K562 (cell line): ENCODE measurements around the gene PPP1R37. TPM values are rescaled to one million over a fixed set of nuclear protein-coding genes. Genes with fewer than 3 reads are reported as not detected.

Source experiments
- ATAC-seq: fragments of 200-7000 bp; cut with Tn5 transposase; 3 replicates; pipeline ENCODE4 v1.9.1; 2020; ENCODE audit warnings: moderate library complexity
- BruUV-seq: library from RNA; stranded (reverse); fragments of 400-500 nt; replicated peaks from 2 replicates; lab custom pipeline; 2021; lab: Mats Ljungman, UMichigan
- CTCF ChIA-PET: fragments of 300-600 bp; formaldehyde crosslinking; extraction: SDS; loops from one replicate; lab custom pipeline; 2021; ENCODE audit warnings: low intra/inter-chr PET ratio; lab: Yijun Ruan, JAX
- POLR2A ChIA-PET: fragments of 300-600, 350-650 bp; sonication (Branson Sonifier 250); formaldehyde crosslinking; extraction: SDS; loops from one replicate; lab custom pipeline; 2021; ENCODE audit warnings: antibody characterized with exemption, inconsistent platforms; lab: Yijun Ruan, JAX
- DNase-seq, 4 experiments: peaks; one replicate each; pipeline versions ENCODE4 v3.0.0 to v3.0.0-alpha.2; 2011 to 2018; ENCODE audit warnings: low spot score in 3 of 4, mixed read lengths in 3 of 4; ENCODE audit errors: extremely low read depth in 1 of 4
- FAIRE-seq: peaks from 2 replicates; lab custom pipeline; 2011; peaks lifted over from hg19 to GRCh38; lab: Jason Lieb, UNC
- H2AFZ ChIP-seq: 2 replicates; pipeline ENCODE4 v1.6.0; 2011; ENCODE audit warnings: low read depth, low read length, control low read depth, inconsistent platforms
- H3K27ac ChIP-seq: fragments of 200-600 bp; 3 replicates; pipeline ENCODE4 v1.8.0; 2011; ENCODE audit warnings: low read depth, mild to moderate bottlenecking, control low read depth, inconsistent platforms, low read length, moderate library complexity, mixed read lengths; ENCODE audit errors: extremely low read depth
- H3K27me3 ChIP-seq, 2 experiments: fragments of 300-600 bp in 1 of 2; 2 replicates in 1 of 2; 3 replicates in 1 of 2; pipeline versions ENCODE4 v1.6.0 to v1.8.0; 2011; ENCODE audit warnings: inconsistent platforms in 2 of 2, low read length in 2 of 2, mild to moderate bottlenecking in 1 of 2, mixed read lengths in 1 of 2, moderate library complexity in 1 of 2; ENCODE audit not compliant: control insufficient read depth in 2 of 2, insufficient read depth in 2 of 2
- H3K36me3 ChIP-seq: fragments of 300-600 bp; 3 replicates; pipeline ENCODE4 v1.8.0; 2011; ENCODE audit warnings: mild to moderate bottlenecking, low read length, inconsistent platforms; ENCODE audit not compliant: control insufficient read depth, insufficient read depth
- H3K4me1 ChIP-seq, 2 experiments: fragments of 200-600 bp in 1 of 2; replicated peaks in 1 of 2; 2 replicates in 1 of 2; 3 replicates in 1 of 2; pipeline versions ENCODE4 v1.5.1 to v1.8.0; 2011; ENCODE audit warnings: inconsistent platforms in 2 of 2, low read length in 2 of 2, mild to moderate bottlenecking in 1 of 2, mixed read lengths in 1 of 2, moderate library complexity in 1 of 2; ENCODE audit not compliant: control insufficient read depth in 2 of 2, insufficient read depth in 2 of 2
- H3K4me2 ChIP-seq: 2 replicates; pipeline ENCODE4 v1.6.1; 2011; ENCODE audit warnings: low read length, control low read depth, inconsistent platforms, mixed read lengths; ENCODE audit not compliant: insufficient read depth
- H3K4me3 ChIP-seq: fragments of 200-600 bp; sonication (generic), shearing (Covaris generic); 2 replicates; pipeline ENCODE4 v1.5.1; 2016; ENCODE audit warnings: control low read depth, inconsistent platforms
- H3K79me2 ChIP-seq: fragments of 200-600 bp; 3 replicates; pipeline ENCODE4 v1.8.0; 2011; ENCODE audit warnings: low read length, inconsistent platforms; ENCODE audit not compliant: control insufficient read depth, insufficient read depth
- H3K9ac ChIP-seq, 2 experiments: 2 replicates each; pipeline versions ENCODE4 v1.6.0 to v1.6.1; 2011; ENCODE audit warnings: low read depth in 2 of 2, low read length in 2 of 2, control low read depth in 1 of 2, inconsistent platforms in 1 of 2, mild to moderate bottlenecking in 1 of 2, mixed read lengths in 1 of 2; ENCODE audit not compliant: insufficient read depth in 1 of 2
- H3K9me1 ChIP-seq: one replicate; pipeline ENCODE4 v1.6.0; 2011; ENCODE audit warnings: inconsistent platforms, mild to moderate bottlenecking, low read length, moderate library complexity; ENCODE audit not compliant: control insufficient read depth, insufficient read depth
- H3K9me3 ChIP-seq: replicated peaks from 2 replicates; pipeline ENCODE4 v1.5.1; 2011; ENCODE audit warnings: low read depth, low read length, inconsistent platforms; ENCODE audit not compliant: control insufficient read depth, insufficient read depth
- H4K20me1 ChIP-seq: replicated peaks from 2 replicates; pipeline ENCODE4 v1.6.1; 2011; ENCODE audit warnings: low read length, inconsistent platforms, mixed read lengths; ENCODE audit not compliant: control insufficient read depth, insufficient read depth
- BRCA1 ChIP-seq, 2 experiments: fragments of 450-650 bp in 1 of 2; sonication (generic) in 1 of 2; formaldehyde crosslinking in 1 of 2; IDR thresholded peaks; 2 replicates each; pipeline versions ENCODE4 v1.5.0 to v1.6.1; 2017 to 2020; ENCODE audit warnings: mild to moderate bottlenecking in 1 of 2, missing genetic modification reagents in 1 of 2
- ETS2 ChIP-seq: IDR thresholded peaks from 2 replicates; pipeline ENCODE4 v1.6.1; 2016; ENCODE audit warnings: borderline replicate concordance, missing genetic modification characterization, mild to moderate bottlenecking, moderate library complexity, missing compliant biosample characterization; ENCODE audit not compliant: poor library complexity, severe bottlenecking
- GATAD2B ChIP-seq: fragments of 450-650 bp; IDR thresholded peaks from 2 replicates; pipeline ENCODE4 v1.6.1; 2017; ENCODE audit warnings: mild to moderate bottlenecking, borderline replicate concordance
- ILK ChIP-seq: fragments of 450-650 bp; IDR thresholded peaks from 2 replicates; pipeline ENCODE4 v1.6.1; 2016; ENCODE audit warnings: missing genetic modification characterization, low read depth, mild to moderate bottlenecking, missing compliant biosample characterization, moderate library complexity, borderline replicate concordance
- MYC ChIP-seq, 2 experiments: fragments of 250-450 bp in 1 of 2; sonication (Bioruptor Pico) in 1 of 2; IDR thresholded peaks; 2 replicates each; pipeline versions ENCODE4 v1.5.1 to v1.6.1; 2012 to 2021; ENCODE audit warnings: low read depth in 2 of 2, borderline replicate concordance in 1 of 2, improper control_type of control experiment in 1 of 2, low read length in 1 of 2, mild to moderate bottlenecking in 1 of 2, moderate library complexity in 1 of 2
- NCOR1 ChIP-seq: fragments of 450-650 bp; IDR thresholded peaks from 2 replicates; pipeline ENCODE4 v1.6.1; 2016; ENCODE audit warnings: mild to moderate bottlenecking, moderate library complexity
- NR3C1 ChIP-seq: sonication (generic); formaldehyde crosslinking; IDR thresholded peaks from 2 replicates; pipeline ENCODE4 v1.8.1; 2022; ENCODE audit warnings: missing genetic modification reagents
- PHB ChIP-seq: fragments of 250-450 bp; sonication (Bioruptor Pico); IDR thresholded peaks from 2 replicates; pipeline ENCODE4 v1.5.0; 2021
- RBBP5 ChIP-seq: fragments of 200-600 bp; sonication (generic); IDR thresholded peaks from 2 replicates; pipeline ENCODE4 v1.6.1; 2012; ENCODE audit warnings: borderline replicate concordance, mild to moderate bottlenecking, low read length, control low read depth, inconsistent platforms; ENCODE audit not compliant: insufficient read depth, poor library complexity, severe bottlenecking
- RBM15 ChIP-seq: fragments of 200-400 bp; formaldehyde crosslinking; IDR thresholded peaks from 2 replicates; pipeline ENCODE4 v1.6.1; 2018; ENCODE audit warnings: mild to moderate bottlenecking, low read length, moderate library complexity; ENCODE audit not compliant: insufficient read depth
- RNF219 ChIP-seq: fragments of 250-450 bp; sonication (Bioruptor Pico); IDR thresholded peaks from 2 replicates; pipeline ENCODE4 v1.5.0; 2022; ENCODE audit warnings: mild to moderate bottlenecking
- SMARCA4 ChIP-seq: fragments of 450-650 bp; IDR thresholded peaks from 2 replicates; pipeline ENCODE4 v1.6.1; 2016
- SNRNP70 ChIP-seq: fragments of 200-400 bp; formaldehyde crosslinking; optimal IDR thresholded peaks from 2 replicates; pipeline ENCODE3; 2017; ENCODE audit warnings: low read depth, low read length
- TCF7 ChIP-seq: sonication (generic); IDR thresholded peaks from 2 replicates; pipeline ENCODE4 v1.6.1; 2016; ENCODE audit warnings: antibody characterized with exemption, borderline replicate concordance
- ZNF232 ChIP-seq: sonication (generic); formaldehyde crosslinking; IDR thresholded peaks from 2 replicates; pipeline ENCODE4 v1.8.0; 2022; ENCODE audit warnings: mild to moderate bottlenecking, missing genetic modification reagents
- ZNF764 ChIP-seq: fragments of 250-450 bp; sonication (Bioruptor Pico); IDR thresholded peaks from 2 replicates; pipeline ENCODE4 v1.4.0; 2020; ENCODE audit warnings: low read depth, mild to moderate bottlenecking, moderate library complexity
- WGBS: fragments of 100-300 bp; shearing (Covaris generic); methylation state at CpG from one replicate; pipeline ENCODE4 v1.1.6; 2016; ENCODE audit warnings: low coverage, mixed read lengths; ENCODE audit not compliant: insufficient coverage; ENCODE audit errors: missing lambda C conversion rate; 5-methylcytosine and 5-hydroxymethylcytosine counted together
- in situ Hi-C: fragments of 300-500 bp; cut with MboI; formaldehyde crosslinking; loops from 4 replicates; pipeline ENCODE4 v1.15.0; 2018; ENCODE audit warnings: inconsistent platforms, mixed read lengths
- intact Hi-C: fragments of 100-400 bp; cut with micrococcal nuclease; formaldehyde crosslinking; loops from 2 replicates; pipeline ENCODE4 v1.14.2; 2022
- polyA plus RNA-seq, 8 experiments: library from polyadenylated mRNA; depleted of rRNA in 4 of 8; stranded (reverse) in 5 of 8; unstranded in 3 of 8; fragments of >200 nt; fragmentation: Nextera tagmentation in 2 of 8; fragmentation: Illumina TruSeq in 1 of 8; extraction: Ambion mirVana in 2 of 8; extraction: Trizol in 1 of 8; gene quantifications; 2 replicates each; pipeline versions ENCODE4 v1.2.1 to v1.2.3, GENCODE V29; 2011 to 2014; ENCODE audit warnings: inconsistent platforms in 1 of 8, missing spikeins in 1 of 8
- total RNA-seq, 7 experiments: library from RNA; depleted of rRNA in 6 of 7; stranded (reverse); fragments of >200 nt in 6 of 7; fragmentation: Illumina TruSeq in 2 of 7; extraction: Trizol in 2 of 7; gene quantifications; 2 replicates each; pipeline versions ENCODE4 v1.2.1 to v1.2.3, GENCODE V29; 2011 to 2021; ENCODE audit warnings: low replicate concordance in 1 of 7
- TF ChIP-seq, protein P1 (sequence below): sonication (generic); IDR thresholded peaks from 2 replicates; pipeline ENCODE4 v1.6.1; 2016

PPP1R37 gene
- total and polyA plus RNA-seq, 9 of the 15 experiments (the other 6 are each of a cell fraction or from before 2014, with no cell fraction given) = 0.04 to 20.3 (median 7.3) TPM

DNA sequence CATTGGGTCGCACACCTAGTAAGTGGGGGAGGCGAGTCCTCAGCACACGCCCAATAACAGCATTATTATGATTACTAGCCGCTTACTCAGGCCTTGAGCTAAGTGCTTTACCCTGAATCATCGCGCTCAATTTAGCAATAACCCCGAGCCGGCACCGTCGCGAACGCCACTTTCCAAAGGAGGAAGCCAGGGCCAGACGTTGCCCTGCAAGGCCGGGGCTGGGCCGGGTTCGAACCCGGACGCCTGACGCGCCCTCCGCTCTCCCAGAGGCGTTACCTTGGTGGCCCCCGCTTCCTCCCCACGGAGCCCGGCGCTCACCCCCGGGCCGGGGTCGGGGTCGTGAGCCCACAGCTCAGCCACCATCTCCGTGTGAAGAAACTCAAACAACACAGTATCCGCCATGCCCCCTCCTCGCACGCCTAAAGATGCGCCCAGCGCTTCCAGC lies 84.9 kb downstream of the PPP1R37 start, which contains the start of gene TRAPPC6A (continued):
- TF ChIP-seq NCOR1 = no peak
- TF ChIP-seq RBM15 = no peak
- peak; percentile 77 for TF ChIP-seq RBBP5
- TF ChIP-seq ZNF764 (CRISPR knock-in tag) = no peak
- no peak for TF ChIP-seq ILK
- no peak for TF ChIP-seq ETS2 (tag)
- no peak for TF ChIP-seq SMARCA4

DNA sequence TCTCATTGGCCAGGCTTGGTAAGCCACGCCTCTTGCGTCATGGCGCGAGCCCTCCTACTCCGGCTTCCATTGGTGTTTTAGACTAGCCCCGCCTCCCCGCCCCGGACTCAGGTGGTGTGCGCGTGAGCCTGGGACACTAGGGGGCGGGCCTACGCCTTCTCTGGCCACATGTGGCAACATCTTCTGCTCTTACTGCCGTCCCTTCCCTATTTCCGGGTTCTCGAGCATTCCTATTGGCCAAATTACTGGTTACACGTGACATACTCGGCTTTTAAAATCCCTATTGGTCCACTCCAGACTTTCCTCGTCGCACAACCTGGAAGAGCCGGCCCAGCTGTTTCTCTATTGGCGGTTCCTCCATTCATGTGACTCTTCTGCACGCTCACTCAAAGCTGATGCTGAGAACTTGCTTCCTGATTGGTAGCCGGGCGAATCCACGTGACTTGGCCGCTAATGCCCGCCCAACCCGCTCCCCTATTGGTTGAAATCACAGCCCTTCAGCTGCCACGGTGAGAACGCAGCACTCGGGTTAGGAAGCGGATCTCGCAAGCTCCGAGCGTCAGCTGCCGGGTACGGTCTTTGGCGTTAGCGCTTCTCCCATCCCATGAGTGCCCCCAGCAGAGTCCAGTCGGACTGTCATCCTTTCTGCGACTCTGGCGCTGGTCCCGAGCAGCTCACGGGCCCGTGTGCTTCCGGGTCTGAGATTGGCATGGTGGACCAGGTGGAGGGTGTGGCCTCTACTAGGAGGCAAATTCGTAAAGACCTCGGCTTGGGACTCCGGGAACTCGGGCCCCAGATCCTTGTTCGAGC lies 85.5 kb downstream of the PPP1R37 start, which contains the start of gene BLOC1S3:
Gene BLOC1S3 (plus strand): TSS at position 523 of the 810 bp plus-strand sequence. CDS start 513 bp downstream, outside the sequence.
- no TSS peak for BruUV-seq
- peak within 1 kb of the TSS; percentile 74 for H3K27ac ChIP-seq
- peaks cover 14 to 42% of the 10 kb centered on the region in 2 experiments for H3K4me1 ChIP-seq
- no peaks in the 10 kb centered on the region for H3K9me3 ChIP-seq
- ATAC-seq = peak; percentile 90
- H3K9ac ChIP-seq = peak within 1 kb of the TSS; percentile 80 to 99
- no peaks in the 10 kb centered on the region for H4K20me1 ChIP-seq
- no peaks in the 10 kb centered on the region for H3K27me3 ChIP-seq
- in situ Hi-C loops = no loop called here
- FAIRE-seq = peak; percentile 100
- peak within 1 kb of the TSS; percentile 72 for H3K4me3 ChIP-seq
- intact Hi-C loops = no loop called here
- peak within 1 kb of the TSS; percentile 93 for H3K4me2 ChIP-seq
- DNase-seq = peak; percentile 94 to 100 (median 96)
- under 1% methylated on average over 51 of the region's 51 CpGs for WGBS
- peak within 1 kb of the TSS; percentile 94 for H2AFZ ChIP-seq
- H3K79me2 ChIP-seq = peaks cover 42% of the 10 kb centered on the region
- H3K36me3 ChIP-seq = peaks cover 13% of the 10 kb centered on the region; the same call in 2 of the 3 replicates
- ChIA-PET POLR2A (interaction anchor here (0.6 to 2.3 kb wide), 14 partner anchors 11 to 1560 kb away, joined by 3 to 12 read pairs (median 4); partner anchors contain the start of genes APOE, EXOC3L2 and VASP), CTCF (interaction anchor here (0.7 kb wide), 1 partner anchor 99 kb away, joined by 3 read pairs; no protein-coding TSS in a partner anchor)
- no peaks in the 10 kb centered on the region for H3K9me1 ChIP-seq
- TF ChIP-seq, protein P1, sequence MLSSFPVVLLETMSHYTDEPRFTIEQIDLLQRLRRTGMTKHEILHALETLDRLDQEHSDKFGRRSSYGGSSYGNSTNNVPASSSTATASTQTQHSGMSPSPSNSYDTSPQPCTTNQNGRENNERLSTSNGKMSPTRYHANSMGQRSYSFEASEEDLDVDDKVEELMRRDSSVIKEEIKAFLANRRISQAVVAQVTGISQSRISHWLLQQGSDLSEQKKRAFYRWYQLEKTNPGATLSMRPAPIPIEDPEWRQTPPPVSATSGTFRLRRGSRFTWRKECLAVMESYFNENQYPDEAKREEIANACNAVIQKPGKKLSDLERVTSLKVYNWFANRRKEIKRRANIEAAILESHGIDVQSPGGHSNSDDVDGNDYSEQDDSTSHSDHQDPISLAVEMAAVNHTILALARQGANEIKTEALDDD = no peak
- TF ChIP-seq GATAD2B (no peak), PHB (no peak), TCF7 (no peak), ZNF232 (CRISPR knock-in tag) (no peak), BRCA1 (IDR thresholded peaks at IDR 0.05) (no peak), BRCA1 (CRISPR knock-in tag; IDR thresholded peaks at IDR 0.05) (no peak), NR3C1 (no peak), MYC (IDR thresholded peaks at IDR 0.05; ENCODE audit: low read depth, low read length) (peak; percentile 99), MYC (CRISPR knock-in tag; IDR thresholded peaks at IDR 0.05; ENCODE audit: borderline replicate concordance, low read depth) (no peak), RNF219 (CRISPR knock-in tag) (no peak), SNRNP70 (no peak)
